GM19324 (cell line): Measurements from ENCODE around the gene ZFP64.

Experiments
- ATAC-seq: cut with Tn5 transposase; IDR thresholded peaks from one replicate; pipeline ENCODE4 v1.9.1; 2021; ENCODE audit warnings: mild to moderate bottlenecking, moderate library complexity; ENCODE audit not compliant: unreplicated experiment, low FRiP score

ZFP64 gene

GRCh38 chr20:52118696-52119095, 72.9 kb downstream of the ZFP64 start:
- ATAC-seq = no peak

DNA sequence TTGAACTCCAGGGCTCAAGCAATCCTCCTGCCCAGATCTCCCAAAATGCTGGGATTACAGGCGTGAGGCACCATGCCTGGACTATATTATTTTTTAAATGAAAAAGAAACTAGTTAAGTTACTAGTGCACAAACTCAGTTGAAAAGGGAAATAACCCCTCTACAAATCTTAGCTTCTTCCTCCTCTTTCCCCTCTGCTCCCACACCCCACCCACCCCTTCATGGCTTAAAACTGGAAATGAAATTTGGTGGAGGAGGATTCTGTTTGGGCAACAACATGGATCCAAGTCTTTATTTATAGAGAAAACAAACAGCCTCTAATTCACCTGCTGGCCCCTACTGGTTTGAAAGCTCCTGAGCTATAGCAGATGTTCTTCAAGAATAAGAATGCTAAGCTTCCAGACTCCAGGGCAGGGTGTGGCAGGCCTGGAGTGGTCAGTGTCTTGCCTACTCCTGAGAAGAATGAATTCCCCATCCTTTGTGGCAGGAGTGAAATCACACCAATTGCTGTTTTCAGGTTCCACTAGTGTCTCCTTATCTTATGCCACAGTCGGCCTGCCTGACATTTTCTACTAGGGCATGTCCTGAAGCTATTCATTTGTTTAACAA, 73.5 kb downstream of the ZFP64 start:
- ATAC-seq = no peak

DNA sequence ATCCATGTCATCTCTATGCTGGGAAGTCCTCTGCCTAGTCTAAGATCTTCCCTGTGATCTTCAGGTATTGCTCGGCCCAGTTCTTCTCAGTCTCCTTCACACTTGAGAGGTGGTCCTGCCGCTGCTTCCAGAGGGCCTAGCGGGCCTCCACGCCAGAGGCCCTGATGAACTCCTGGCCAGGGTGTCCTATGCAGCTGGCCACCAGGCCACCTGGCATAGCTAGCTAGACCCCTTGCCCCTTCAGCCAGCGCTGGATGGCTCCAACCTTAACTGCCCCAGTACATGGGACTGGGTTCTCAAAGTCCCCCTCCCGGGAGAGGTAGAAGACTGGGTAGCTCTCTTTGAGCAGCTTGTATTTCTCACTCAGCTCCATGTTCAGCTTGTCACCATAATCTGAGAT, 81.1 kb downstream of the ZFP64 start:
- ATAC-seq = no peak

GRCh38 chr20:52105442-52106422, 85.8 kb downstream of the ZFP64 start:
- ATAC-seq = no peak

- no peak for ATAC-seq
These were observed 86.8 kb downstream of the ZFP64 start for GRCh38 chr20:52104546-52105441.

- ATAC-seq = no peak
These were observed 87.5 kb downstream of the ZFP64 start for GRCh38 chr20:52103913-52104545.

DNA sequence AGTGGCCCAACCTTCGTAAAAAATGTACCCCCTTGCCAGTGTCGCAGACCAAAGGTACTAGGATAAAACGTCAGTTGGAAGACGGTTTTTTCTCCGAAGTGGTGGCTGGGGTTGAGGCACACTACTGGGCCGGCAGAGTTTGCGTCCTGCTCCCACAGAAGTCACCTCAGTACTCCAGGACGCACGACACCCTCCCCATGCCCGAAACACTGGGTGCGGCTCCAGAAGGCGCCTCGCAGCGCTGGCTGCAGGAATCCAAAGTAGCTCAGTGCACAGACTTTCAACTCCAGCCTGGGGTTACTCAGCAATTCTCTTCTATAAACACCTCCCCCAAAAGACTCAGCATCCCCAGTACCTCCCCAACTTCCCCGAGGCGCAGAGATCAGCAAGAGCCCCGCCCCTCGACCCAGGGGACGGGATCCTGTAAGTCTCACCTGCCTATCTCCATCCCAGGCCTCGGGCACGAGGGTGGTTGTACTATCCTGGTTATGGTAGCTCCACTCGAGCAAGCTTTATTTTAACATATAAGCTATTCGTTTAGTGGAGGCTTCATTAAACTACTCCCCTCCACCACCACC, 88.2 kb downstream of the ZFP64 start:
- no peak for ATAC-seq

DNA sequence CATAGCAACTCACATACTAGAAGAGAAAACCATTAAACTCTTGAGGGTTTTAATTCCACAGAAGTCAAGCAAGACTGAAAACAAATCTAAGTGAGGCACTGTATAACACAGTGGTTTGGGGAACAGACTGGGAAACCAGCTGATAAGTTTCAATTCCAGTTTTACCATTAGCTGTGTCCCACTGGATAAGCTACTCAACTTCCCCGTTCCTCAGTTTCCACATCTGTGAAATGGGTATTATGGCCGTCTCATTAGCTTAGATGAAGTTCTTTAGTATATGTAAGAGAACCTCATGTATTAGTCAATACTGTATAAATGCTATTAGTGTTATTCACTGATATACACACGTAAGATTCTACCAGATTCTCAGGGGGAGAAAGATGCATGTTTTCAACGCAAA, 89.0 kb downstream of the ZFP64 start:
- no peak for ATAC-seq

- ATAC-seq = no peak
These were observed 89.5 kb downstream of the ZFP64 start for GRCh38 chr20:52102126-52102525.
